ENCODE data around the gene PCDHGA4.
"Not testable (repeated sequence)": the region's sequence is repeated elsewhere in the genome, so short reads cannot be mapped to it uniquely, and the experiment has no call there.

The PCDHGA4 gene

DNA sequence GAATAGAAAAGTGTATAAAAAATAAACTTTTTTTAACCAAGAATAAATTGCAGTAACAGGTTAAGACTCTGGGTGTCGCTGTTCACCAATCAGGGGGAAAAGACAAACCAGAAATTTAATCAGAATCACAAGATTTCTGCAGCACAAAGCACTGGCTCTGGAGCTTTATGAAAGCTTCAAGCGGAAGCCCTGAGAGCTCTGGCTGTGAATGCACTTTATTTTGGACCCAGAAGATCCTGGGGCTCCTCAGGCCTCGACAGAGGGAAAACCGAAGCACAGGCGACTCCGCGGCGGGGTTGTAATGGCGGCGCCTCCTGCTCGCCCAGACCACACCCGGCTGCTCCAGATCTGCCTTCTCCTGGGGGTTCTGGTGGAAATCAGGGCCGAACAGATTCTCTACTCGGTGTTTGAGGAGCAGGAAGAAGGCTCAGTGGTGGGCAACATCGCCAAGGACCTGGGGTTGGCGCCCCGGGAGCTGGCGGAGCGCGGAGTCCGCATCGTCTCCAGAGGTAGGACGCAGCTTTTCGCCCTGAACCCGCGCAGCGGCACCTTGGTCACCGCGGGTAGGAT lies at the start of gene PCDHGA4:
Gene PCDHGA4, plus strand, starts transcription at position 122 of the 570 bp plus-strand sequence. Its CDS starts 87 bp downstream, at position 209.
- DNase-seq = peak; percentile 4

GRCh38 chr5:141306630-141307029 lies 48.2 kb upstream of the PCDHGA4 start:
- no peak for DNase-seq

- DNase-seq = peak; percentile 60
Measured at GRCh38 chr5:141313711-141314110, 41.1 kb upstream of the PCDHGA4 start.

- not testable (repeated sequence) for DNase-seq
Measured at GRCh38 chr5:141316963-141317362, 37.9 kb upstream of the PCDHGA4 start.

DNA sequence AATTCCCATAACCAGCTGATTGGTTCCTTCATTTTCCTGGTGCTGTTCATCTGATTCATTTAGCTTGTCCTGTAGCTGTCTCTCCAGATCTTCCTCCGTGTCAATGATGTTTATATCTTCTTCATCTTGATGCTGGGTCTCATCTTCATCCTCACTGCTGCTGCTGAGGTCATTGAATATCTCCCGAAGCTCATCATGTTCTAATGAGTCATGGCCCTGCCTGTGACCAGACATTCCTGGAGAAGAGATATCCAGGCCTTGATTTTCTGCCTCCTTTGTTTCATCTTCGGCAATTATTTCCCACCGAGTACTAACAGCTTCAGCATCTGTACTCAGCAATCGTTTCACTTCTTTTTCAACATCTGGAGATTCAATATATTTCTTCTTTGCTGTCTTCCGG lies 35.6 kb upstream of the PCDHGA4 start:
- DNase-seq = no peak

- DNase-seq = no peak
Measured at GRCh38 chr5:141319699-141320098, 35.1 kb upstream of the PCDHGA4 start.

GRCh38 chr5:141320225-141321169 lies 34.3 kb upstream of the PCDHGA4 start, which contains the start of gene TAF7:
Gene TAF7, minus strand, starts transcription at chr5:141320784. Its CDS starts 740 bp downstream, at chr5:141320044.
- peak; percentile 96 for DNase-seq

GRCh38 chr5:141322261-141322660 lies 32.6 kb upstream of the PCDHGA4 start:
- DNase-seq = no peak

GRCh38 chr5:141326088-141326854 lies 28.6 kb upstream of the PCDHGA4 start:
- peak; percentile 81 for DNase-seq

DNA sequence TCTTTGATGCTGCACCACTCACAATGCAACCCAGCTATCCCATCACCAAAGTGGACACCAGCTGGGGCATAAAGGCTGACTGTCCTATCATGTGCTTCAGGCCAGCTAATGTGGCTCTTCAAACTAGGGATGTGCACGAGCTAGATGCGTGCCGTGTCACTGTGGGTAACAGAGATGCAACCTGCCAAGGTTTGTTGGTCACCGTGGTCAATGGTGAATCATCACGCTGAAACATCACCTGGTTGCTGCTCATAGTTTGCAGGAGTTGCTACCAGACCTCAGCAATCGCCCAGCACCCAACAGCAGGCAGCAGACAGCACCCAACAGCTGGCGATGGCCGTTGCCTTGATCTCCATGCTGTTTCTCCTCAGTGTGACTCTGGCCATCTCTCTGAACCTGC lies 26.6 kb upstream of the PCDHGA4 start:
- DNase-seq = no peak

DNA sequence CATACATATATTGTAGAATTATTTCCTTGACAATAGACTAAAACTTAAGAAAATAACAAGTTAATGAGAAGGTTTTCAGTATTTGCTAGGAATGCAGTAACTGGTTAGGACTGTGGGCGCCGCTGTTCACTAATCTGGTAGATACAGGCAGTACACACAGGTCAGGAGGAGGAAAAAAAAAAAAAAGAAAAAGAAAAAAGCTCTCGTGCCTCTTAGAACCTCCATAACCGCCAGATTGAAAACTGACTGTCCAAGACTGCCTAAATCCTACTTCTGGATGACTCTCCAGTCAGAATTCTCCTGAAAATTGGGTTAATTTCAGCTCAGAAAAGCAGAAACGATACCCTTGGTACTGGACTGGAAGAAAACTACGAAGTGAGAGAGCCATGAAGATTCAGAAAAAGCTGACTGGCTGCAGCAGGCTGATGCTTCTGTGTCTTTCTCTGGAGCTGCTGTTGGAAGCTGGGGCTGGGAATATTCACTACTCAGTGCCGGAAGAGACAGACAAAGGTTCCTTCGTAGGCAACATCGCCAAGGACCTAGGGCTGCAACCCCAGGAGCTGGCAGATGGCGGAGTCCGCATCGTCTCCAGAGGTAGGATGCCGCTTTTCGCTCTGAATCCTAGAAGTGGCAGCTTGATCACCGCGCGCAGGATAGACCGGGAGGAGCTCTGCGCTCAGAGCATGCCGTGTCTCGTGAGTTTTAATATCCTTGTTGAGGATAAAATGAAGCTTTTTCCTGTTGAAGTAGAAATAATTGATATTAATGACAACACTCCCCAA lies 24.3 kb upstream of the PCDHGA4 start, which contains the start of gene PCDHGA1:
Gene PCDHGA1, plus strand, starts transcription at position 216 of the 782 bp plus-strand sequence.
- peak; percentile 47 for DNase-seq

- DNase-seq = not testable (repeated sequence)
Measured at GRCh38 chr5:141332571-141332970, 22.2 kb upstream of the PCDHGA4 start.

DNA sequence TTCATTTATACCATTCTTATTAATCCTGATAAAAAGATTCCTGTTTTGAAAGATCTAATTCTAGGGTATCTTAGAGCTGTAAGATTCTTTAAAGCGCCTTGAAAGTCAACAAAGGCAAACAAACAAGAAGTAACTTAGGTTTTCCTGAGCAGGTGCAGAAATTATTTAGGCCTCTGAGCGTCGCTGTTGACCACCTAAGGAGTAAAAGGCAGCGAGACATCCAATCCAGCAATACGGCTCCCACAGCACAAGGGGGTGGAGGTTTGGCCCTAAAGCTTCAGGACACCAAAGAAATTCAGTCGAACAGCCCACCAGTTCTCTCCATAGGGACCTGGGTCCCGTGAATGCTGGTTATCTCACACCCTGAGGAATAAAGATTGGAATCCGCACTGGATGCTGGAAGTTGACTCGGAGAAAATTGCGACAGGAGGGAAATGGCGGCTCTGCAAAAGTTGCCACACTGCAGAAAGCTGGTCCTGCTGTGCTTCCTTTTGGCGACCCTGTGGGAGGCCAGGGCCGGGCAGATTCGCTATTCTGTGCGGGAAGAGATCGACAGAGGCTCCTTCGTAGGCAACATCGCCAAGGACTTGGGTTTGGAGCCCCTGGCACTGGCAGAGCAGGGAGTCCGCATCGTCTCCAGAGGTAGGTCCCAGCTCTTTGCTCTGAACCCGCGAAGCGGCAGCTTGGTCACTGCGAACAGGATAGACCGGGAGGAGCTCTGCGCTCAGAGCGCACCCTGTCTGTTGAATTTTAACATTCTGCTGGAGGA lies 16.1 kb upstream of the PCDHGA4 start, which contains the start of gene PCDHGA2:
Gene PCDHGA2, plus strand, starts transcription at position 223 of the 769 bp plus-strand sequence.
- peak; percentile 24 for DNase-seq

DNA sequence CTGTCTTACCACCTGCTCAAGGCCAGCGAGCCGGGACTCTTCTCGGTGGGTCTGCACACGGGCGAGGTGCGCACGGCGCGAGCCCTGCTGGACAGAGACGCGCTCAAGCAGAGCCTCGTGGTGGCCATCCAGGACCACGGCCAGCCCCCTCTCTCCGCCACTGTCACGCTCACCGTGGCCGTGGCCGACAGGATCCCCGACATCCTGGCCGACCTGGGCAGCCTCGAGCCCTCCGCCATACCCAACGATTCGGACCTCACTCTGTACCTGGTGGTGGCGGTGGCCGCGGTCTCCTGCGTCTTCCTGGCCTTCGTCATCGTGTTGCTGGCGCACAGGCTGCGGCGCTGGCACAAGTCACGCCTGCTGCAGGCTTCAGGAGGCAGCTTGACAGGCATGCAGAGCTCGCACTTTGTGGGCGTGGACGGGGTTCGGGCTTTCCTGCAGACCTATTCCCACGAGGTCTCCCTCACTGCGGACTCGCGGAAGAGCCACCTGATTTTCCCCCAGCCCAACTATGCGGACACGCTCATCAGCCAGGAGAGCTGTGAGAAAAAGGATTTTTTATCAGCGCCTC lies 14.0 kb upstream of the PCDHGA4 start:
- not testable (repeated sequence) for DNase-seq

DNA sequence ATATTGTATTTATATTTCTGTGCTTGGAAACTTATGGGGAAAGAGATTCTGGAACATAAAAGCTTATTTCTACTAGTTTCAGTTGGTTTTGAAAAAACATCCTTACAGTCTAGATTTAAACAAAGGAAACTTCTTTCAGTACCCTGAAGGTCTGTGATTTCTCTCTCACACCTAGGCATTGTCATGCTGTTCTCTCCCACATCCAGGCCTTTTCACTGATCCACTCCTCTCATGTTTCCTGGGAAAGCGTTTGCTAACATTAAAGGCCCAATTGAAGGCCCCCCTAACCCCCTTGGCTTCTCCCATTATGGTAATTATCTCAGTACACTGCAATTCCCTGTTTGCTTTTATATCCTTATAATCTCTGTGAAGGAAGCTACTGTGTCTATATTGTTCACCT lies 12.0 kb upstream of the PCDHGA4 start:
- DNase-seq = no peak

DNA sequence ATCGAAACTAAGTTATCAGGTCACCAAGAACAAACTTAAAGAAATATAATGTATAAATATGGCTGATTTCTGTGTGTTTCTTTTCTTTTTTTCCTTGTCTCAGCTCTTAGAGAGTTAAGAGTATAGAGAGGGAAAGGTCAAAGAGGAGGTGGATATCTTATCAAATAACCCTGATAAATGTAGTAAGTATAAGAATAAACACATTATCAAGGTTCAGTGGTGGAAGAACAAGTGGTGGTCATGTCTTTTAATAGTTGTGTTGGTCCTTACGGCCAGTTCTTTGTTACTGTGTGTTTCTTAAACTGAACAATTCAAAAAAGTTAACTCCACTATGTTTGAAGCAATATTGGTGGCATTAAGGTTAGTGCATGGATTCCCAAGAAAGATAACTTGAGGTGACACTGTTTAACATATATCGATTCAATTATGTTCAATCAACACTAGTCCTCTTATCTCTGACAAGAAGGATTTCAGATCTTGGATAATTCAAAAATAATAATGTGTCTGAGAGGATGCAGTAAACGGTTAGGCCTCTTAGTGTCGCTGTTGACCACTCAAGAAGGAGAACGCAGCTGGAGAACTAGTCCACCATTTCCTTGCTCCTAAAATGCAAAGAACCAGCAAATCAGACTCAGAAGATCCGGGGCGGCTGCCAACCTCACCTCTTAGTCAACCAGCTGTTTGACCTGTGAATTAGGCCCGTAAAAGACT lies 11.4 kb upstream of the PCDHGA4 start, which contains the start of gene PCDHGA3:
Gene PCDHGA3, plus strand, starts transcription at position 588 of the 711 bp plus-strand sequence. CDS start 205 bp downstream, outside the sequence.
- DNase-seq = peak; percentile 43

DNA sequence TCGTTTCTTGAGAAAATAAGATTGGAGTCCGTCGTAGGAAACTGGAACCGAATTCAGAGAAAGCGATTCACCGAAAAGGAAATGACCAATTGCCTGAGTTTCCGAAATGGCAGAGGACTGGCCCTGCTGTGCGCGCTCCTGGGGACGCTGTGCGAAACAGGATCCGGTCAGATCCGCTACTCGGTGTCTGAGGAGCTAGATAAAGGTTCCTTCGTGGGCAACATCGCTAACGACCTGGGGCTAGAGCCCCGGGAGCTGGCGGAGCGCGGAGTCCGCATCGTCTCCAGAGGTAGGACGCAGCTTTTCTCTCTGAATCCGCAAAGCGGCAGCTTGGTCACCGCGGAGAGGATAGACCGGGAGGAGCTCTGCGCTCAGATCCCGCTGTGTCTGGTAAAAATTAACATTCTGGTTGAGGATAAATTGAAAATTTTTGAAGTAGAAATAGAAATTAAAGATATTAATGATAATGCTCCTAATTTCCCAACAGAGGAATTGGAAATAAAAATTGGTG lies 10.8 kb upstream of the PCDHGA4 start:
- no peak for DNase-seq

DNA sequence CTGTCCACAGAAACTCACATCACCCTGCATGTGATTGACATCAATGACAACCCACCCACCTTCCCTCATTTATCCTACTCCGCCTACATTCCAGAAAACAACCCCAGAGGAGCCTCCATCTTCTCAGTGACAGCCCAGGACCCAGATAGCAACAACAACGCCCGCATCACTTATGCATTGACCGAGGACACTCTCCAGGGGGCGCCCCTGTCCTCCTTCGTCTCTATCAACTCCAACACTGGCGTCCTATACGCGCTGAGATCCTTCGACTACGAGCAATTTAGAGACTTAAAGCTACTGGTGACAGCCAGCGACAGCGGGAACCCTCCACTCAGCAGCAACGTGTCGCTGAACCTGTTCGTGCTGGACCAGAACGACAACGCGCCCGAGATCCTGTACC lies 9.5 kb upstream of the PCDHGA4 start:
- DNase-seq = no peak

GRCh38 chr5:141346017-141346416 lies 8.8 kb upstream of the PCDHGA4 start:
- DNase-seq = not testable (repeated sequence)
